HL-60/S4 (cell line): Measurements from ENCODE around the gene HNRNPUL1.

Experiments used
- in situ Hi-C: fragments of 300-500 bp; cut with MboI; formaldehyde crosslinking; loops from 2 replicates; pipeline ENCODE4 v1.14.3; 2022; ENCODE audit warnings: low sequenced_read_pairs

HNRNPUL1 gene

DNA sequence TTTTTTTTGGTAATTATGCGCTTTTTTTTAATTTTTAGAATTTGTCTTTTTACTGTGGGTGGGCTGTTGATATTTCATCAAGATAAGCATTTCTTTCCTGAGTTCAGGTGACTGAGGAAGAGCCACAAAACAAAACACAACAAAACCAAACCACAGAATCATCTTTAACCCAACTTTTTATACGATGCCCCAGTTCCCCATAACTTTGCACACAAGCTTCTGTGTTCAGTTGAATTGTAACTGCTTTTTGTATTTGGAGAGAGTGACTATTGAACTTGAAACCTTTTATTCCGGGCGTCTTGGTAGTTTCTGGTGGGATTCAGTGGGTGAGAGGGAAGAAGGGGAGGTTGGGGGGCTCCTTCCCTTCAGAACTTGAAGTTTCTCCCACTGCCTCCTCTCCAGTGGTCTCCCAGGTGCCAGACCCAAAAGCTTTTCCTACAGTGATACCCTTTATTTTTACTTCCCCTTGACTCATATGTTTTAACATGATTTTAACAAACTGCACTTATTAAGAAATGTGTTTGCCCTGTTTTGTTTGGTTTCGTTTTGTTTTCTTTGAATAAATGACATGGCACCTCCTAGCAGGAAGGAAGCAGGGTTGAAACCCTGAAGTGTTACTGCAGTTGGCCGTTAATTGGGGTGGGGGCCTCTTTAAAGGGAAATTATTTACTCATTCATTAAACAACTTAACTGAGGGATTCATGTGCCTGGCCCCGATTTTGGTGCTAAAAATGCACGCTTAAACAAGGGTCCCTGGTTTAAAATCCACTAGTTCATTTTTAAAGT, 43.1 kb downstream of the HNRNPUL1 start:
- in situ Hi-C loops: no loop called here

DNA sequence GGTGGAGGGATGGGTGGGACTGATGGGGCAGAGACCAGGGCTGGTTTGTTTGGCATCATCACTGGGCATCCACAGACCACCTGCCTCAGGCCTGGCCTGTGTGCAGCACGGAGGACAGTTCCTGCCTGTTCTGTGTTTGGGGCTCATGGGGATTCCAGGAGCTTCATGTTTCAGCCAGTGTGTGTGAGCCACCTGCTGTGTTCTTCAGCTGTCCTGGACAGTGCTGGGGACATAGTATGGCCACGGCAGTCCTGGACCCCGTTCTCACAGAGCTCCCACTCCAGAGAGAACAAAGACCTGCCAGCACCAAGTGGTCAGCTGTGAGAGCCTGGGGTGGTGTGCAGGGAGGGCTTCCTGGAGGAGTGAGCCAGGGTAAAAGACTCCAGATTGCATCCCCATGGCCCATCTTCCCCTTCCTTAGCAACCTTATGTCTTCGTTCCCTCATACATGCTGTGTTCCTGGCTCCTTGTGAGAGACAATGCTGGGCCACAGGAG, 43.8 kb downstream of the HNRNPUL1 start:
- in situ Hi-C loops: no loop called here

DNA sequence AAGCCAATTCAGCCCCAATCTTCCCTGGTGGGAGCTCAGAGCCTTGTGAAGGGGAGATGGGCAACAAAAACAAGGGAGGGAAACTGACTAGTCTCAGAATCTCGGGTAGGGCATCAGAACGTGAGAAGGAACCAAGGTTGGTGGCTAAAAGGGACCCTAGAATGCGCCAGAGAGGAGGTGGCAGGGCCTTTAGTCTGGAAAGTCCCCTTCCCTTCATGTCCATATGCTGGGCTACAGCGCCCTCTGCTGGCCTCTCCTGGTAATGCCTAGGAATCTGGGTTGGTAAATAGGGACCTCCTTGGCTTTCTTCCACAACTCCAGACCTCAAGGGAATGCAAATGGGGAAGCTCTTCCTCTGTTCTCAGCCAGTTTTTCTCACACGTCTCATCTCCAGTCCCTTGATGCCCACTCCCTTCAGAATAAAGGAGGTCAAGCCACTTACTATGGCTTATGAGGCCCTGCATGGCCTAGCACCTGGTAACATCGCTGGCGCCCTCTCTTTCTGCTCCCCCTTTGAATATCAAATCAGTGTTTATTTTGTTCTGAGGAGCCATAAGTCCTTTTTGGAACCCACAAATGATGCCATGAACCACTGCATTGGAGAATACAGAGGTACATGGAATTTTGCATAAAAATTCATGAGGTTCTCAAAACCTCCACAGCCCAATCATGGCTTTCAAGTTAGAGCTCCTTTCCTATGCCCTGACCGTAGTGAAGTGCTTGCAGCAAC, 44.4 kb downstream of the HNRNPUL1 start:
- in situ Hi-C loops: no loop called here

DNA sequence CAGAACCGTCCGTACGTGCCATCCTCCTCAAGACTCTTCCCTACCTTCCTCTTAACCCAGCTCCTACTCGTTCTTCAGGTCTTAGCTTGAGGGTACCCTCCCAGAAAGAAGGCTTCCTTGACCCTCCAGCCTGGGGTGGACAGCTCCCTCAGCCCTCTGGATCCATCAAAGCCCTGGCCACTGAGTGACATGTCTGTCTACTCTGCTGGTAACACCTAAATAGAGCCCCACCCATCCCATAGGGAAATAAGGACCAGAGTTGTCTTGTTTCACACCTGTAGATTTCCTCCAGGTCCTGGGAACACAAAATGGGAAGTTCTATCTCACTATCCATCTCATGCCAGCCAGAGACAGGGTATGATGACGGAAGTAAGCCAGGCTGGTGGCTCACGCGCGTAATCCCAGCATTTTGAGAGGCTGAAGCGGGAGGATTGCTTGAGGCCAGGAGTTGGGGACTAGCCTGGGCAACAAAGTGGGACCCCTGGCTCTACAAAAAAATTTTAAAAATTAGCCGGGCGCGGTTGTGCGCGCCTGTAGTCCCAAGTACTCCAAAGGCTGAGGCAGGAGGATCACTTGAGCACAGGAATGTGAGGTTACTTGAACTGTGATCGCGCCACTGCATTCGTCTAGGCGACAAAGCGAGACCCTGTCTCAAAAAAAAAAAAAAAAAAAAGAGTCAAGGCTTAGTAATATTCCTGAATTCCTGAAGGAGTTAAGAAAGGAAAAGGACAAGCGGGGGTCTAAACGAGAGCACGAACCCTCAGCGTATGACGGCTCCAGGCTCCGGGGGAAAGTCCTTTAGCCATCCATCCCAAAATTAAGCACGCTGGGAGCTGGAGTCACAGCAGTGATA, 45.2 kb downstream of the HNRNPUL1 start:
- in situ Hi-C loops: no loop called here

DNA sequence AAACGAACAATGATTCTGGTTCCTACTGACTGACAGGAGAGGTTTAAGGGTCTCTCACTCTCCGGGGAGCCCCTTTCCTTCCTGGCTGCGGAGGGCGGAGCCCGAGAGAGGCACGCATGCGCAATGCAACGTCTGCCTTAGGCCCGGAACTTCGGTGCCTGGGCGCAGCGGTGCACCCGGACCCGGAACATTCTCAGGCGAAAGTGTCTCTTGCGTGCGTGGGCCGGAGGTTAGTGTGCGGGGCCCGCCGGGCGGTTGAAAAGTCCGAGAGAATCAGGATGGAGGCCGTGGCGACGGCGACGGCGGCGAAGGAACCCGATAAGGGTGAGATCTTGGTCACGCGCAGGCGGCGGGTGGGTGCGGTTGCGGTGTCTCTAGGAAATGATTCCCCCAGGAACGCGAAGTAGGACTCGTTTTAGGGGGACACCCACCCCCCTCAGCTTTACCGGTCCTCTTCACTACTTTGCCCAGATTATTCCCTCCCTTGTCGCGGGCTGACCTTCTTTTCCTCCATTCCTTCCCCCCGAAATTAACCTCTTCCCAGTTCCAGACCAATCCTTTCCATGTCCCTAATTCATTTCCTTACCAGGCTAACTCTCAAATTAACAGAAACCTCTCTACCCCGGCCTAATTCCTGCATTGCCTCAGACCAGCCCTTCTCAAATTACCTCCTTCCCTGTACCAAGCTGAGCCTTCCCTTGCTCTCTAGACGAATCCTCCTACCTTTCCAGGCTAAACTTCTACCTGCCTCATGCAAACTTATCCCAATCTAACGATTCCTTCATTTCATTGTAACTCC, 46.1 kb downstream of the HNRNPUL1 start, which contains the start of gene CCDC97:
Gene CCDC97 (plus strand): TSS at position 140 of the 799 bp plus-strand sequence. CDS start 139 bp downstream, at position 279.
- in situ Hi-C loops: no loop called here

DNA sequence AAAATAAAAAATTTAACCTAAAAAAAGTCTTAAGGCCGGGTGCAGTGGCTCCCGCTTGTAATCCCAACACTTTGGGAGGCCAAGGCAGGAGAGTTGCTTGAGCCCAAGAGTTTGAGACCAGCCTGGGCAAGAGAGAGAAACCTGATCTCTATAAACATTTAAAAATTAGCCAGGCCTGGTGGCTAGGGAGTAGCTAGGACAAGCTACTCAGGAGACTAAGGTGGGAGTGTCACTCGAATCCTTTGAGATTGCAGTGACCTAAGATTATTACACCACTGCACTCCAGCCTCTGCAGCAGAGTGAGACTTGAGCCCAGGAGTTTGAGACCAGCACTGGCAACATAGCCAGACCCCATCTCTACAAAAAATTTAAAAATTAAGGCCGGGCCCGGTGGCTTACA, 46.9 kb downstream of the HNRNPUL1 start:
- in situ Hi-C loops: no loop called here

DNA sequence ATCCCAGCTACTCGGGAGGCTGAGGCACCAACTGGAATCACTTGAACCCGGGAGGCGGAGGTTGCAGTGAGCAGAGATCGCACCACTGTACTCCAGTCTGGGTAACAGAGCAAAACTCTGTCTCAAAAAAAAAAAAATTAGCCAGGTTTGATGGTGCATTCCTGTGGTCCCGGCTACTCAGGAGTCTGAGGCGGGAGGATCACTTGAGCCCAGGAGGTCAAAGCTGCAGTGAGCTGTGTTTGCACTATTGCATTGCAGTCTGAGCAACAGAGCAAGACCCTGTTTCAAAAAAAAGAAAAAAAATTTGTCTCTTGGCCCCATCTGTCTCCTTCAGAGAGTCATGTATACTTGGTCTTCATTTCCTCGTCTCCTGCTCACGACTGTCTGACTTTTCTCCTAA, 47.4 kb downstream of the HNRNPUL1 start:
- in situ Hi-C loops: no loop called here

DNA sequence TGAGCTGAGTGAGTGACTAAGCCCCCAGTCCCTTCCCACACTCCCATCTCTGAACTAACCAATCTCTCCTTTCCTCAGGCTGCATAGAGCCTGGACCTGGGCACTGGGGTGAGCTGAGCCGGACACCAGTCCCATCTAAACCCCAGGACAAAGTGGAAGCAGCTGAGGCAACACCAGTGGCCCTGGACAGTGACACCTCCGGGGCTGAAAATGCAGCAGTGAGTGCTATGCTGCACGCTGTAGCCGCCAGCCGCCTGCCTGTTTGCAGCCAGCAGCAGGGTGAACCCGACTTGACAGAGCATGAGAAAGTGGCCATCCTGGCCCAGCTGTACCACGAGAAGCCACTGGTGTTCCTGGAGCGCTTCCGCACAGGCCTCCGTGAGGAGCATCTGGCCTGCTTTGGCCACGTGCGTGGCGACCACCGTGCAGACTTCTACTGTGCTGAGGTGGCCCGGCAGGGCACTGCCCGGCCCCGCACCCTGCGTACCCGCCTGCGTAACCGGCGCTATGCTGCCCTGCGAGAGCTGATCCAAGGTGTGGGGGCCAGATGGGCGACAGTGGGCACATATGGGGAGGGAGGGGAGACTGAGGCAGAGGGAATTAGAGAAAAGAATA, 52.2 kb downstream of the HNRNPUL1 start:
- in situ Hi-C loops: no loop called here

DNA sequence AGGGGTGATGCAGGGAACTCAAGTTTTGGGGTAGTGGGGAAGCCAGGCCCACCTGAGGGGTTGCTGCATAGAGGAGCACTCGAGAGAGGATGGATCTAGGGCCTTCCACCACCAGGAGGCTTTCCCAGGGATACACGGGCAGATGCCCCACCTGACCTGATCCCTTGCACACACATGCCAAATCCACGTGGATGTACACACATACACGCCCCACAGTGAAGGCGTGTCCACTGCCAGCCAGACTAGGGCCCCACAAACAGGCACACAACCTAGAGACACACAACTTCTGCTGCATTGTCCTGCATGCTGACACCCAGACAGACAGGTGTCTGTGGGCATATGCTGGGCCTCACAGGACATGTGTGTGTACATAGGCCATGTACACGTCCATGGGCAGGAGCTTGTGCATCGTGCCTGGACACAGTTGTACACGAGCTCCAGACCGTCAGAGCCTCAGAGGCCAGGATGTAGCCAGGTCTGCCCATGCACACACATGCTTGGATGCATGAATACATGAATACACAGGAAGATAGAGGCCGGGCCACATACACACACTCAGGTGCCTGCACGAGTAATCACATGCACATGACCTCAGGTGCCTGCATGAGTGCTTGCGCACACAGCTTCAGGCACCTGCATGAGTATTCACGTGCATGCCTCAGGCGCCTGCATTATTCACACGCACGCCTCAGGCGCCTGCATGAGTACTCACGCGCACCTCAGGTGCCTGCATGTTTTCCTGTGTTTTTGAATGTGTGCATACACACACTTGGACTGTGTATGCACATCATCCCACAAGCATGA, 54.7 kb downstream of the HNRNPUL1 start:
- in situ Hi-C loops: no loop called here

DNA sequence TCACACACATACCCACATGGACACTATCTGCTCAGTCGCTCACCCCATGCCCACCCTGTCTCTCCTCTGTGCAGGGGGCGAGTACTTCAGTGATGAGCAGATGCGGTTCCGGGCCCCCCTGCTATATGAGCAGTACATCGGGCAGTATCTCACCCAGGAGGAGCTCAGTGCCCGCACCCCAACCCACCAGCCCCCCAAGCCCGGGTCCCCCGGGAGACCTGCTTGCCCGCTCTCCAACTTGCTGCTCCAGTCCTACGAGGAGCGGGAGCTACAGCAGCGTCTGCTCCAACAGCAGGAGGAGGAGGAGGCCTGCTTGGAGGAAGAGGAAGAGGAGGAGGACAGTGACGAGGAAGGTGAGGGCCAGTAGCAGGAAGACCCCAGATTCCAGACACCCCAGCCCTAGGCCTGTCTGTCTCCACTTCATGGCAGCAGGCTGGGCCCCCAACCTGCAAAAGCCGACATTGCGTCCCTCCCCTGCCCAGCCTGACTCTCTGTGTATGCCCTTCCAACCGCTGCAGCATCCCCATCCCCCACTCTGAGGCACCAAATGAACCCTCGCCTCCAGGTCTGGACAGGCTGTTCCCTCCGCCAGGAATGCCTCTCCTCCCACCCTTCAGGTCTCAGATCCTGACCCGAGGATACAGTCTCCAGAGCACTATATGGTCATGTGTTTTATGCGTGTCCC, 55.5 kb downstream of the HNRNPUL1 start:
- in situ Hi-C loops: no loop called here

DNA sequence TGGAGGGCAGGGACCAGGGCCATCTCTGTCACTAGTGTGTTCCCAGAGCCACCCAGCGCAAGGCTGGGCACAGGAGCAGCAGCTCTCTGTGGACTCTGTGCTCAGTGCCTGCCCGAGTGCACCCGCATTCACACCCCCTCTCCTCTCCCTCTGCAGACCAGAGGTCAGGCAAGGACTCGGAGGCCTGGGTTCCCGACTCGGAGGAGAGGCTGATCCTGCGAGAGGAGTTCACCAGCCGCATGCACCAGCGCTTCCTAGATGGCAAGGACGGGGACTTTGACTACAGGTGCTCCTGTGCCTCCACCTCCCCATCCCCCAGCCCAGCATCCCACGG, 56.0 kb downstream of the HNRNPUL1 start:
- in situ Hi-C loops: no loop called here

DNA sequence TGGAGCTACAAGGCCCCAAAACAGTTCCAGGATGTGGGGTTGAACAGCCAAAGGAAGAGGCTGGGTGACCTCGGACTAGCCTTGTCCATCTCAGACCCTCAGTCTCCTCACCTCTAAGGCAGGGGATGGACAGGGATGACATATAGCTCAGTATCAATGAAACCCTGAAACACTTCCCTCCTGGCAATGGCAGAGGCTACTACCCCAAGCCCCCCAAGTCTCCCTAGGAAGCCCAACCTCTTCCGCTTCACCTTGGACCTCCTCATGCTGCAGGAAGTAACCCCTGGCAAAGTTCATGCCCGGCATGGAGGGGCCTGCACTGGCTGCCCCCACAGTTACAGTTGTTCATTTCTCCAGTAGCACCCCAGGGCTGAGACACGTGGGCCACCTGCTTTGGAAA, 56.4 kb downstream of the HNRNPUL1 start:
- in situ Hi-C loops: no loop called here

DNA sequence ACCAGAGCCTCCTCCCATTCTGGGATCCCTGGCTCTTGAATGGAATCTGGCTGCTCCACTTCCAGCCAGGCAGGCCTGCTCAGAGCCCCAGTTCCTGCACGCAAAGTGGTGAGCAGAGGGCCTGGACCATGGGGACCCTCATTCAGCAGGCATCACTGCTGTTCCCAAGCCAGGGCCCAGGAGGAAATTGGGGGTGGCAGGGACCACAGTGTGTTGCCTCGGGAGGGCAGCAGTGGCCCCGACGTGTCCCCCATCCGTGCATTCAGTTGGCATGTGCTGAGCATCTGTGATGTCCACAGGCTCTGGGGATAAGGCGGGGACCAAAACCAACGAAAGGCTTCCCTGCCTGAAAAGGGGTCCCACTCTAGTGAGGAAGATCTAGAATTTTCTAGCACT, 57.0 kb downstream of the HNRNPUL1 start:
- in situ Hi-C loops: no loop called here

DNA sequence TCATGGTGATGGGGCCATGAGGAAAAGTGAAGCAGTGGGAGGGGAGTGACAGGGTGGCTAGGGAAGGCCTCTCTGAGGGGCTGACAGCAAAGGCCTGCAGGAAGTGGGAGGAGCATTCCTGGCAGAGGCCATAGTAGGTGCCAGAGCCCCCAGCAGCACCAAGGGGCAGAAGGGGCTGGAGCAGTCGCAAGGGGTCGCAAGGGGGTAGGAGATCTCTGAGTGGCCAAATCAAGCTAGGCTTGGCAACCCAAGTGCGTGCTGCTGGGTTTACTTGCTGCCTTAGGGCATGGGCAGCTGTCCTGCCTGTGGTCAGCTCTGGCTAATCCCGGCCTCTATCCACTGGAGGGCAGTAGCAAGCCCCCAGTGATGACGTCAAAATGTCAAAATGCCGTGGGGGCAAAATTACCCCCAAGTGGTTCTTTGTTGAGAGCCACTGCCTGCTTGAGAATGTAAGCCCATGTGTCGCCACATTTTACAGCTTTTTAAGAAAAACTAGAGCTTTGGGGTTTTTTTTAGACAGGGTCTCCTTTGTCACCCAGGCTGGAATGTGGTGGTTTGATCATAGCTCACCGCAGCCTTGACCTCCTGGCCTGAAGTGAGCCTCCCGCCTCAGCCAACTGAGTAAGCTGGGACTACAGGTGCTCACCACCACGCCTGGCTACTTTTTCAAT, 57.6 kb downstream of the HNRNPUL1 start:
- in situ Hi-C loops: no loop called here

DNA sequence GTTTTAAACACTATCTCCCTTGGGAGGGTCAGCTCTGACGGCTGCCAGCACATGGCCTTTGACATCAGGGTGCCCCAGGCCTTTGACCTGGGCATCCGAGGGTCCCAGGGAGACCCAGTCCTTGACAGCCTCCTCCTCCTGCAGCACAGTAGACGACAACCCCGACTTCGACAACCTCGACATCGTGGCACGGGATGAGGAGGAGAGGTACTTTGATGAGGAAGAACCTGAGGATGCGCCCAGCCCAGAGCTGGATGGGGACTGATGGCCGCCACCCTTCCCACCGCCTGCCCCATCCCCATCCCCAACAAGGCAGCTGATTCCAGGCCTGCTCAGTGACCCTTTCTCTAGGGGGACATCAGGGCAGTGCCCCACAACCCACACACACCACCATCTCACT, 58.3 kb downstream of the HNRNPUL1 start:
- in situ Hi-C loops: no loop called here

DNA sequence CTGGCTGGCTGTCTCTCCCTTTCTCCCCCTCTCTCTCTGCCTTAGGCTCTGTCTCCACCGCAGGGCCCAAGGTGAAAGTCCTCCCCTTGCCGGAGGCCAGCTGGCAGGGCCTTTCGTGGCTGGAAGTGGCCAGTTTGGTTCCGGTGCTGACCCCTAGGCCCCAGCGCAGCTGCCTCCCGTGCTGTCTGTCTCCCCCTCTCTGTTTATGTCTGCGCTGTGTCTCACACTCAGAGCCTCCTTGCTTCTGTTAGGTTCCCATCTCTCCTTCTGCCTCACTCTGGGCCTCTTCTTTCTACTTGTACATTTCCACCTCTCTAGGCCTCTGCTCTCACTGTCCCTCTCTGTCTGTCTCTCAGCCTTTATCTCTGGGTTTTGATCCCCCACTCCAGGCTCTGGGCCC, 58.9 kb downstream of the HNRNPUL1 start:
- in situ Hi-C loops: no loop called here

DNA sequence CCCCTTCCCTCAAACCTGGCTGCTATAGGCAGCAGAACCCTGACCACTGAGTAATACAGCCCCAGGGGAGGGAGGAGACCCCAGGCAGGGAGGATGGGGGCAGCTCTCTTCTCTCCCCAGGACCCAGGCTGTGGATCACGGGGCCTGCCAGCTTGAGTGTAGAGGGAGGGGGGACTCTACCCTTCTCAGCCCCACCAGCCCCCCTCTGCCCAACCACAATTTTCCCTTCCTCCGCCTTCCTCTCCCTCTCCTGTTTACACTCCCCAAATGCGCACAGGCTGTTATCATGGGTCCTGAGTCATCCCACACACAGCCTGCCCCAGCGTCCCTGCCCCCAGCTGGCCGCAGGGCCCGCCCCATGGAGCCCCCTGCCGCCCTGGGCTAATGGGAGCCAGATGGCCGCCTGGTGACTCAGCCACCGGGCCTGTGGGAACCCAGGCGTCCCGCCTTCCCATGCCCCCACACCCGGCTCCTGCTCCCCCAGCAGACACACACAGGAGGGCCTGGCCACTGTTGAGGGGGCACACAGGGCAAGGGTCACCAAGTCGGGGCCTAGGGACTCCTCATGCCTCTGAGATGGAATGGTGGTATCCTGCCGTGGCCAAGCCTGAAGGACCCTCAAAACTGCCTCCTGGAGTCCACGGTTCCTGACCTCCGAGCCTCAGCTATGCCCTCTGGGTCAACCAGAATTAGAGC, 59.4 kb downstream of the HNRNPUL1 start:
- in situ Hi-C loops: no loop called here
